ENCODE data around the gene VAMP2. TPM values are rescaled to one million over a fixed set of nuclear protein-coding genes. Genes with fewer than 3 reads are reported as not detected.

Gene VAMP2
- total and polyA plus RNA-seq, 9 donors: 10.9 to 77.2 (median 61.4) TPM

- Histone ChIP-seq H3K4me1 (ENCODE audit: control insufficient read depth, insufficient read depth, low read length) (peaks cover 45% of the 10 kb centered on the region), H3K27ac (ENCODE audit: low read length) (peak overlapping the region; percentile 98), H3K27me3 (ENCODE audit: control insufficient read depth, insufficient read depth, low read length) (no peaks in the 10 kb centered on the region), H3K9me3 (replicated peaks; ENCODE audit: control insufficient read depth, low read depth, low read length) (no peaks in the 10 kb centered on the region), H3K36me3 (ENCODE audit: control insufficient read depth, insufficient read depth, low read length) (peaks cover 58% of the 10 kb centered on the region), H3K4me3 (ENCODE audit: low read length) (no peak overlapping the region)
- DNase-seq: peak; percentile 30
- WGBS (ENCODE audit: insufficient coverage): 94% methylated on average over 28 of the region's 29 CpGs
Measured at GRCh38 chr17:8149419-8150193, 13.1 kb downstream of the VAMP2 start.

- Histone ChIP-seq H3K27me3 (ENCODE audit: control insufficient read depth, insufficient read depth, low read length) (no peaks in the 10 kb centered on the region), H3K36me3 (ENCODE audit: control insufficient read depth, insufficient read depth, low read length) (peaks cover 68% of the 10 kb centered on the region), H3K27ac (ENCODE audit: low read length) (no peak overlapping the region), H3K9me3 (replicated peaks; ENCODE audit: control insufficient read depth, low read depth, low read length) (no peaks in the 10 kb centered on the region), H3K4me1 (ENCODE audit: control insufficient read depth, insufficient read depth, low read length) (peaks cover 37% of the 10 kb centered on the region), H3K4me3 (ENCODE audit: low read length) (no peak overlapping the region)
- 100% methylated on average over 3 of the region's 13 CpGs for WGBS (ENCODE audit: insufficient coverage)
- DNase-seq: no peak
Measured at GRCh38 chr17:8148560-8148959, 14.2 kb downstream of the VAMP2 start.

GRCh38 chr17:8147805-8148404 lies 14.8 kb downstream of the VAMP2 start:
- WGBS (ENCODE audit: insufficient coverage): 87% methylated on average over 11 of the region's 13 CpGs
- no peak overlapping the region for H3K27ac ChIP-seq (ENCODE audit: low read length)
- H3K9me3 ChIP-seq (replicated peaks; ENCODE audit: control insufficient read depth, low read depth, low read length): no peaks in the 10 kb centered on the region
- peaks cover 30% of the 10 kb centered on the region for H3K4me1 ChIP-seq (ENCODE audit: control insufficient read depth, insufficient read depth, low read length)
- no peak overlapping the region for H3K4me3 ChIP-seq (ENCODE audit: low read length)
- peaks cover 75% of the 10 kb centered on the region for H3K36me3 ChIP-seq (ENCODE audit: control insufficient read depth, insufficient read depth, low read length)
- no peaks in the 10 kb centered on the region for H3K27me3 ChIP-seq (ENCODE audit: control insufficient read depth, insufficient read depth, low read length)
- no peak for DNase-seq

DNA sequence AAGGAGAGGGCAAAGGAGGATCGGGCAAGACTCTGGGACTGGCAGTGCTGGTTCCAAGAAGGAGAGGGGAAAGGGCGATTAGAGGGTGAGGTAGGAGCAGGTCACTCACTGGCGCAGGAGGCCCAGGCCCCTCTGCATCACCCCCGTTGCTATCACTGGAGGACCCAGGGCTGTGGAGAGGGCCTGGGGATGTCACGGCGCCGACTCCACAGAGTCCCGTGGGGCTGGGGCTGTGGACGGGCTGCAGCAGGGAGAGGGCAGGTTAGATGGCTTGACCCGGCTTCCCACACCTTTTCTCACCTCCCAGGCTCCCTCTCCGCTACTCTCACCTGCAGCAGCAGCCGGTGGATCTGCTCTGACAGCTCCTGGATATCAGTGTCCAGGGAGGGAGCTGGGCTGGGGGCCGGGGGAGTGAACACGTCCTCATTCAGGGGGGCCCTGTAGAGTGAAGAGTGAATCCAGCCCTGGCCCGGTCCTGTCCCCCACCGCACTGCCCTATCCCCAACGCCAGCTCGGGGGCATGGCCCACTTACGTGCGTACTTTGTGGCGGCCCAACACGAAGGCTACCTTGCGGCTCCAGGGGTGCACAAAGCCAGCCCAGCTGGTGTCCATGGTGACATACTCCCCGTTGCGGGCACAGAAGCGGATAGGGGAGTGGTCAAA lies 15.5 kb downstream of the VAMP2 start:
- H3K36me3 ChIP-seq (ENCODE audit: control insufficient read depth, insufficient read depth, low read length): peaks cover 81% of the 10 kb centered on the region
- H3K9me3 ChIP-seq (replicated peaks; ENCODE audit: control insufficient read depth, low read depth, low read length): no peaks in the 10 kb centered on the region
- DNase-seq: no peak
- H3K27ac ChIP-seq (ENCODE audit: low read length): no peak overlapping the region
- no peak overlapping the region for H3K4me3 ChIP-seq (ENCODE audit: low read length)
- H3K27me3 ChIP-seq (ENCODE audit: control insufficient read depth, insufficient read depth, low read length): no peaks in the 10 kb centered on the region
- H3K4me1 ChIP-seq (ENCODE audit: control insufficient read depth, insufficient read depth, low read length): peaks cover 24% of the 10 kb centered on the region
- WGBS (ENCODE audit: insufficient coverage): 89% methylated on average over 18 of the region's 26 CpGs

DNA sequence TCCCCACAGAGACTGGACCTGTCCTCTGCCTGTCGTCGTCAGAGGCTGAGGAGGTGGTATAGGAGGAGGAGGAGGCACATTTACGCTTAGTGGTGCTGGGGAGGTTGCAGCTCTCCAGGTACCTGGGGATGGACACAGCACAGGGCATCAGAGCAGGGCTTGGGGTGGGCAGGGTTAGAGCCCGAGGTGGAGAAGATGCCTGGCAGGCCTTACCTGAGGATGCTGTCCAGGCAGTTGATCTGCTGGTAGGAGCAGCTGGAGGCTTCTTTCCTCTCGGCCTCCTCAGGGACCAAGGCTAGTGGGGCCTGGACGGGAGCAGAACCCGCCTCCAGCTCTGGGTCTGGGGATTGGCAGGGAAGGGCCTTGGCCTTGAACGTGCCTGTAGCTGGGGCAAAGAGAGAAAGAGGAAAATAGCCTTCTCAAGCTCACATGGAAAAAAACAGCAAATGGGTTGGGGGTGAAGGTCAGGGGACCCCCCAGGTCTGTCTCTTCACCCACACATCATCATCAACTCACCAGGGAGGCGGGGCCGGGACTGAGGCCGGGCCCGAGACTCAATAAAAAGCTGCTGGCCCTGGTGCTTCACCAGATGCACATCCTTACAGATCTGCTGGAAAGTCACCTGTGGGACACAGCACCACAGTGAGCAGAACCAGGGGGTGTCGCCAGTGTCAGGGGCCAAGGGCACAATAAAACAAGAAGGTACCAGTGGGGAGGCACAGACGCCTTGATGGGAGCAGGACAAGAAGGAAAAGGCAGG lies 16.2 kb downstream of the VAMP2 start:
- peaks cover 17% of the 10 kb centered on the region for H3K4me1 ChIP-seq (ENCODE audit: control insufficient read depth, insufficient read depth, low read length)
- no peak overlapping the region for H3K4me3 ChIP-seq (ENCODE audit: low read length)
- WGBS (ENCODE audit: insufficient coverage): 86% methylated on average over 7 of the region's 14 CpGs
- H3K27me3 ChIP-seq (ENCODE audit: control insufficient read depth, insufficient read depth, low read length): no peaks in the 10 kb centered on the region
- peak; percentile 18 for DNase-seq
- H3K9me3 ChIP-seq (replicated peaks; ENCODE audit: control insufficient read depth, low read depth, low read length): no peaks in the 10 kb centered on the region
- H3K27ac ChIP-seq (ENCODE audit: low read length): no peak overlapping the region
- H3K36me3 ChIP-seq (ENCODE audit: control insufficient read depth, insufficient read depth, low read length): peaks cover 88% of the 10 kb centered on the region

GRCh38 chr17:8145811-8146210 lies 16.9 kb downstream of the VAMP2 start:
- Histone ChIP-seq H3K36me3 (ENCODE audit: control insufficient read depth, insufficient read depth, low read length) (peaks cover 96% of the 10 kb centered on the region), H3K4me1 (ENCODE audit: control insufficient read depth, insufficient read depth, low read length) (peaks cover 12% of the 10 kb centered on the region), H3K27ac (ENCODE audit: low read length) (no peak overlapping the region), H3K4me3 (ENCODE audit: low read length) (no peak overlapping the region), H3K27me3 (ENCODE audit: control insufficient read depth, insufficient read depth, low read length) (no peaks in the 10 kb centered on the region), H3K9me3 (replicated peaks; ENCODE audit: control insufficient read depth, low read depth, low read length) (no peaks in the 10 kb centered on the region)
- WGBS (ENCODE audit: insufficient coverage): 89% methylated on average over 5 of the region's 12 CpGs
- peak; percentile 24 for DNase-seq

- H3K36me3 ChIP-seq (ENCODE audit: control insufficient read depth, insufficient read depth, low read length): peaks cover 97% of the 10 kb centered on the region
- no peaks in the 10 kb centered on the region for H3K27me3 ChIP-seq (ENCODE audit: control insufficient read depth, insufficient read depth, low read length)
- no peaks in the 10 kb centered on the region for H3K9me3 ChIP-seq (replicated peaks; ENCODE audit: control insufficient read depth, low read depth, low read length)
- no peak overlapping the region for H3K4me3 ChIP-seq (ENCODE audit: low read length)
- no peak overlapping the region for H3K27ac ChIP-seq (ENCODE audit: low read length)
- peak; percentile 34 for DNase-seq
- 88% methylated on average over 9 of the region's 15 CpGs for WGBS (ENCODE audit: insufficient coverage)
- peaks cover under 1% of the 10 kb centered on the region for H3K4me1 ChIP-seq (ENCODE audit: control insufficient read depth, insufficient read depth, low read length)
Measured at GRCh38 chr17:8144401-8145231, 18.1 kb downstream of the VAMP2 start.

- WGBS (ENCODE audit: insufficient coverage): 93% methylated on average over 18 of the region's 22 CpGs
- H3K27ac ChIP-seq (ENCODE audit: low read length): no peak overlapping the region
- peaks cover 7% of the 10 kb centered on the region for H3K4me1 ChIP-seq (ENCODE audit: control insufficient read depth, insufficient read depth, low read length)
- no peak overlapping the region for H3K4me3 ChIP-seq (ENCODE audit: low read length)
- H3K36me3 ChIP-seq (ENCODE audit: control insufficient read depth, insufficient read depth, low read length): peaks cover 89% of the 10 kb centered on the region
- DNase-seq: peak; percentile 37
- H3K27me3 ChIP-seq (ENCODE audit: control insufficient read depth, insufficient read depth, low read length): no peaks in the 10 kb centered on the region
- no peaks in the 10 kb centered on the region for H3K9me3 ChIP-seq (replicated peaks; ENCODE audit: control insufficient read depth, low read depth, low read length)
Measured at GRCh38 chr17:8143581-8144400, 19.0 kb downstream of the VAMP2 start.

Measured in muscle of leg (tissue), 11 donors.